Measurements from ENCODE around the gene PLB1. TPM values are rescaled to one million over a fixed set of nuclear protein-coding genes. Genes with fewer than 3 reads are reported as not detected.

Gene PLB1
- total RNA-seq, 1 experiment from 2014 or later, result 0.91 TPM

DNA sequence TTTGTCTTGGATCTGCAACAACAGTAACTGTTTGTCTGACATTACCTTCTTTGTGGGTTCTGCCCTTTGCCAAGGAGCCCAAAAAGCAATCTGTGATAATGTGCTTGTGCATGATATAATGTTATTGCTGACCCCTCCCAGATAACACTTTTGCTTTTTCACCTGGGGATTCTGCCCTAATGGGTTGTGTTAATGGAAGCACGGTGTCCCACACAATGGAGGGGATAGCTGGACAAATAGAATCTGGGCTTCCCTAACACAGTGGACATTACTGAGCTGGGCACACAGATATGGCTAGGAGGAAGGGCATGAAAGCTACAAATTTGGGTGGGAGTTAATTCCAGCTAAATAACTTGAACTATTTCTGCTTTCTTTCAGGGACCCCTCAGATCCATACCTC, 20.6 kb downstream of the PLB1 start:
- H3K9me3 Mint-ChIP-seq (ENCODE audit: unreplicated experiment), result peaks cover 11% of the 10 kb centered on the region
- no peak overlapping the region for H3K27ac Mint-ChIP-seq (ENCODE audit: low read depth, unreplicated experiment)
- POLR2A ChIA-PET, result no interaction called here
- TF ChIP-seq, protein P1, sequence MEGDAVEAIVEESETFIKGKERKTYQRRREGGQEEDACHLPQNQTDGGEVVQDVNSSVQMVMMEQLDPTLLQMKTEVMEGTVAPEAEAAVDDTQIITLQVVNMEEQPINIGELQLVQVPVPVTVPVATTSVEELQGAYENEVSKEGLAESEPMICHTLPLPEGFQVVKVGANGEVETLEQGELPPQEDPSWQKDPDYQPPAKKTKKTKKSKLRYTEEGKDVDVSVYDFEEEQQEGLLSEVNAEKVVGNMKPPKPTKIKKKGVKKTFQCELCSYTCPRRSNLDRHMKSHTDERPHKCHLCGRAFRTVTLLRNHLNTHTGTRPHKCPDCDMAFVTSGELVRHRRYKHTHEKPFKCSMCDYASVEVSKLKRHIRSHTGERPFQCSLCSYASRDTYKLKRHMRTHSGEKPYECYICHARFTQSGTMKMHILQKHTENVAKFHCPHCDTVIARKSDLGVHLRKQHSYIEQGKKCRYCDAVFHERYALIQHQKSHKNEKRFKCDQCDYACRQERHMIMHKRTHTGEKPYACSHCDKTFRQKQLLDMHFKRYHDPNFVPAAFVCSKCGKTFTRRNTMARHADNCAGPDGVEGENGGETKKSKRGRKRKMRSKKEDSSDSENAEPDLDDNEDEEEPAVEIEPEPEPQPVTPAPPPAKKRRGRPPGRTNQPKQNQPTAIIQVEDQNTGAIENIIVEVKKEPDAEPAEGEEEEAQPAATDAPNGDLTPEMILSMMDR (IDR thresholded peaks at IDR 0.05; ENCODE audit: unreplicated experiment), result no peak
- CTCF ChIA-PET, result interaction anchor here (0.6 kb wide), 1 partner anchor 45 kb away, joined by 3 read pairs; no protein-coding TSS in a partner anchor
- peaks cover 58% of the 10 kb centered on the region for H3K27me3 Mint-ChIP-seq (ENCODE audit: insufficient read depth, unreplicated experiment)
- no TSS peak for BruUV-seq (replicated peaks)
- H3K4me1 Mint-ChIP-seq (ENCODE audit: insufficient read depth, unreplicated experiment), result no peaks in the 10 kb centered on the region
- no peak overlapping the region for H3K4me3 Mint-ChIP-seq (ENCODE audit: unreplicated experiment)
- intact Hi-C loops (cut with micrococcal nuclease), result no loop called here
- DNase-seq (ENCODE audit: unreplicated experiment), result no peak
- no peaks in the 10 kb centered on the region for H3K36me3 Mint-ChIP-seq (ENCODE audit: insufficient read depth, unreplicated experiment)

- BruUV-seq (replicated peaks), result no TSS peak
- CTCF ChIA-PET, result no interaction called here
- H3K9me3 Mint-ChIP-seq (ENCODE audit: unreplicated experiment), result peaks cover 6% of the 10 kb centered on the region
- TF ChIP-seq, protein P1 (IDR thresholded peaks at IDR 0.05; ENCODE audit: unreplicated experiment), result no peak
- intact Hi-C loops (cut with micrococcal nuclease), result no loop called here
- H3K4me3 Mint-ChIP-seq (ENCODE audit: unreplicated experiment), result no peak overlapping the region
- peaks cover 63% of the 10 kb centered on the region for H3K27me3 Mint-ChIP-seq (ENCODE audit: insufficient read depth, unreplicated experiment)
- no peak overlapping the region for H3K27ac Mint-ChIP-seq (ENCODE audit: low read depth, unreplicated experiment)
- H3K4me1 Mint-ChIP-seq (ENCODE audit: insufficient read depth, unreplicated experiment), result no peaks in the 10 kb centered on the region
- no peak for DNase-seq (ENCODE audit: unreplicated experiment)
- POLR2A ChIA-PET, result no interaction called here
- H3K36me3 Mint-ChIP-seq (ENCODE audit: insufficient read depth, unreplicated experiment), result no peaks in the 10 kb centered on the region
Observed at GRCh38 chr2:28516950-28517349, 21.1 kb downstream of the PLB1 start.

DNA sequence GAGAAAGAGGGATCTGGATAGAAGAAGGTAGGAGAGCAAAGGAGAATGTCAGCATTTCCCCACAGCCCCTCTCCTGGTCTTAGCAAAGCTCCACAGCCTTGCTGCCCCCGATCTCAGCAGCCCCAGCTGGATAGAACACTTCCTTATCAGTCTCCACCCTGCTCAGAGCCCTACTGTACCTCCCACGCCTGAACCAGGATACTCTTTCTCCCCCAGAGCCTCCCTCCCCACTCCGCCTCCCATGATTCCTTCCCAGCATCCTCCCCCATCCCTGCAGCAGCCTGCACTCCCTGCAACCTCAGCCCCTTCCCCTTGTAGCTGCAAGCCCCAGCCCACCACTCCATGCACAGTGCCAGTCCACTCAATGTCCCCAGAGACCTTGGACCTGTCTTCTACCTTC, 25.8 kb downstream of the PLB1 start:
- intact Hi-C loops (cut with micrococcal nuclease), result no loop called here
- no peaks in the 10 kb centered on the region for H3K4me1 Mint-ChIP-seq (ENCODE audit: insufficient read depth, unreplicated experiment)
- POLR2A ChIA-PET, result interaction anchor here (0.7 kb wide), 1 partner anchor 247 kb away, joined by 3 read pairs; no protein-coding TSS in a partner anchor

GRCh38 chr2:28522481-28522880, 26.6 kb downstream of the PLB1 start:
- peaks cover 4% of the 10 kb centered on the region for H3K36me3 Mint-ChIP-seq (ENCODE audit: insufficient read depth, unreplicated experiment)
- POLR2A ChIA-PET, result interaction anchor here (0.7 kb wide), 1 partner anchor 246 kb away, joined by 3 read pairs; no protein-coding TSS in a partner anchor
- no TSS peak for BruUV-seq (replicated peaks)
- peaks cover 61% of the 10 kb centered on the region for H3K27me3 Mint-ChIP-seq (ENCODE audit: insufficient read depth, unreplicated experiment)
- DNase-seq (ENCODE audit: unreplicated experiment), result no peak
- CTCF ChIA-PET, result interaction anchor here (0.6 to 0.8 kb wide), 2 partner anchors 21 to 728 kb away, joined by 3 to 4 read pairs; no protein-coding TSS in a partner anchor
- intact Hi-C loops (cut with micrococcal nuclease), result no loop called here
- H3K4me1 Mint-ChIP-seq (ENCODE audit: insufficient read depth, unreplicated experiment), result no peaks in the 10 kb centered on the region
- no peak overlapping the region for H3K27ac Mint-ChIP-seq (ENCODE audit: low read depth, unreplicated experiment)
- TF ChIP-seq, protein P1 (IDR thresholded peaks at IDR 0.05; ENCODE audit: unreplicated experiment), result no peak
- H3K4me3 Mint-ChIP-seq (ENCODE audit: unreplicated experiment), result no peak overlapping the region
- no peaks in the 10 kb centered on the region for H3K9me3 Mint-ChIP-seq (ENCODE audit: unreplicated experiment)

More for the DNA sequence above, 25.8 kb downstream of the PLB1 start:
- Mint-ChIP-seq H3K27me3 (ENCODE audit: insufficient read depth, unreplicated experiment) (peaks cover 66% of the 10 kb centered on the region), H3K36me3 (ENCODE audit: insufficient read depth, unreplicated experiment) (peaks cover 4% of the 10 kb centered on the region), H3K4me3 (ENCODE audit: unreplicated experiment) (no peak overlapping the region), H3K27ac (ENCODE audit: low read depth, unreplicated experiment) (no peak overlapping the region), H3K9me3 (ENCODE audit: unreplicated experiment) (no peaks in the 10 kb centered on the region)
- DNase-seq (ENCODE audit: unreplicated experiment), result no peak
- TF ChIP-seq, protein P1 (IDR thresholded peaks at IDR 0.05; ENCODE audit: unreplicated experiment), result no peak
- no TSS peak for BruUV-seq (replicated peaks)
- CTCF ChIA-PET, result interaction anchor here (1.1 kb wide), 1 partner anchor 14 kb away, joined by 3 read pairs; no protein-coding TSS in a partner anchor
